K562 (cell line): ENCODE results near the gene ARHGAP26. TPM values are rescaled to one million over a fixed set of nuclear protein-coding genes. Genes with fewer than 3 reads are reported as not detected.

Source experiments
- ATAC-seq: fragments of 200-7000 bp; cut with Tn5 transposase; 3 replicates; pipeline ENCODE4 v1.9.1; 2020; ENCODE audit warnings: moderate library complexity
- BruUV-seq: library from RNA; stranded (reverse); fragments of 400-500 nt; replicated peaks from 2 replicates; lab custom pipeline; 2021; lab: Mats Ljungman, UMichigan
- CTCF ChIA-PET: fragments of 300-600 bp; formaldehyde crosslinking; extraction: SDS; loops from one replicate; lab custom pipeline; 2021; ENCODE audit warnings: low intra/inter-chr PET ratio; lab: Yijun Ruan, JAX
- POLR2A ChIA-PET: fragments of 300-600, 350-650 bp; sonication (Branson Sonifier 250); formaldehyde crosslinking; extraction: SDS; loops from one replicate; lab custom pipeline; 2021; ENCODE audit warnings: antibody characterized with exemption, inconsistent platforms; lab: Yijun Ruan, JAX
- DNase-seq, 4 experiments: peaks; one replicate each; pipeline versions ENCODE4 v3.0.0 to v3.0.0-alpha.2; 2011 to 2018; ENCODE audit warnings: low spot score in 3 of 4, mixed read lengths in 3 of 4; ENCODE audit errors: extremely low read depth in 1 of 4
- FAIRE-seq: peaks from 2 replicates; lab custom pipeline; 2011; peaks lifted over from hg19 to GRCh38; lab: Jason Lieb, UNC
- H2AFZ ChIP-seq: 2 replicates; pipeline ENCODE4 v1.6.0; 2011; ENCODE audit warnings: low read depth, low read length, control low read depth, inconsistent platforms
- H3K27ac ChIP-seq: fragments of 200-600 bp; 3 replicates; pipeline ENCODE4 v1.8.0; 2011; ENCODE audit warnings: low read depth, mild to moderate bottlenecking, control low read depth, inconsistent platforms, low read length, moderate library complexity, mixed read lengths; ENCODE audit errors: extremely low read depth
- H3K27me3 ChIP-seq, 2 experiments: fragments of 300-600 bp in 1 of 2; 2 replicates in 1 of 2; 3 replicates in 1 of 2; pipeline versions ENCODE4 v1.6.0 to v1.8.0; 2011; ENCODE audit warnings: inconsistent platforms in 2 of 2, low read length in 2 of 2, mild to moderate bottlenecking in 1 of 2, mixed read lengths in 1 of 2, moderate library complexity in 1 of 2; ENCODE audit not compliant: control insufficient read depth in 2 of 2, insufficient read depth in 2 of 2
- H3K36me3 ChIP-seq: fragments of 300-600 bp; 3 replicates; pipeline ENCODE4 v1.8.0; 2011; ENCODE audit warnings: mild to moderate bottlenecking, low read length, inconsistent platforms; ENCODE audit not compliant: control insufficient read depth, insufficient read depth
- H3K4me1 ChIP-seq, 2 experiments: fragments of 200-600 bp in 1 of 2; replicated peaks in 1 of 2; 2 replicates in 1 of 2; 3 replicates in 1 of 2; pipeline versions ENCODE4 v1.5.1 to v1.8.0; 2011; ENCODE audit warnings: inconsistent platforms in 2 of 2, low read length in 2 of 2, mild to moderate bottlenecking in 1 of 2, mixed read lengths in 1 of 2, moderate library complexity in 1 of 2; ENCODE audit not compliant: control insufficient read depth in 2 of 2, insufficient read depth in 2 of 2
- H3K4me2 ChIP-seq: 2 replicates; pipeline ENCODE4 v1.6.1; 2011; ENCODE audit warnings: low read length, control low read depth, inconsistent platforms, mixed read lengths; ENCODE audit not compliant: insufficient read depth
- H3K4me3 ChIP-seq: fragments of 200-600 bp; sonication (generic), shearing (Covaris generic); 2 replicates; pipeline ENCODE4 v1.5.1; 2016; ENCODE audit warnings: control low read depth, inconsistent platforms
- H3K79me2 ChIP-seq: fragments of 200-600 bp; 3 replicates; pipeline ENCODE4 v1.8.0; 2011; ENCODE audit warnings: low read length, inconsistent platforms; ENCODE audit not compliant: control insufficient read depth, insufficient read depth
- H3K9ac ChIP-seq, 2 experiments: 2 replicates each; pipeline versions ENCODE4 v1.6.0 to v1.6.1; 2011; ENCODE audit warnings: low read depth in 2 of 2, low read length in 2 of 2, control low read depth in 1 of 2, inconsistent platforms in 1 of 2, mild to moderate bottlenecking in 1 of 2, mixed read lengths in 1 of 2; ENCODE audit not compliant: insufficient read depth in 1 of 2
- H3K9me1 ChIP-seq: one replicate; pipeline ENCODE4 v1.6.0; 2011; ENCODE audit warnings: inconsistent platforms, mild to moderate bottlenecking, low read length, moderate library complexity; ENCODE audit not compliant: control insufficient read depth, insufficient read depth
- H3K9me3 ChIP-seq: replicated peaks from 2 replicates; pipeline ENCODE4 v1.5.1; 2011; ENCODE audit warnings: low read depth, low read length, inconsistent platforms; ENCODE audit not compliant: control insufficient read depth, insufficient read depth
- H4K20me1 ChIP-seq: replicated peaks from 2 replicates; pipeline ENCODE4 v1.6.1; 2011; ENCODE audit warnings: low read length, inconsistent platforms, mixed read lengths; ENCODE audit not compliant: control insufficient read depth, insufficient read depth
- BRCA1 ChIP-seq, 2 experiments: fragments of 450-650 bp in 1 of 2; sonication (generic) in 1 of 2; formaldehyde crosslinking in 1 of 2; IDR thresholded peaks; 2 replicates each; pipeline versions ENCODE4 v1.5.0 to v1.6.1; 2017 to 2020; ENCODE audit warnings: mild to moderate bottlenecking in 1 of 2, missing genetic modification reagents in 1 of 2
- CEBPZ ChIP-seq: fragments of 150-350 bp; IDR thresholded peaks from 2 replicates; pipeline ENCODE4 v1.6.1; 2014; ENCODE audit warnings: low read depth, mild to moderate bottlenecking, low read length, borderline replicate concordance
- HMGXB4 ChIP-seq: sonication (generic); formaldehyde crosslinking; IDR thresholded peaks from 2 replicates; pipeline ENCODE4 v1.8.1; 2023; ENCODE audit warnings: mild to moderate bottlenecking, missing genetic modification reagents
- HNRNPLL ChIP-seq: fragments of 200-400 bp; formaldehyde crosslinking; IDR thresholded peaks from 2 replicates; pipeline ENCODE4 v1.6.1; 2017; ENCODE audit warnings: low read length, low read depth, mild to moderate bottlenecking; ENCODE audit not compliant: poor library complexity, severe bottlenecking
- NR0B1 ChIP-seq: fragments of 450-650 bp; IDR thresholded peaks from one replicate; pipeline ENCODE4 v1.6.1; 2018; ENCODE audit warnings: mild to moderate bottlenecking, moderate library complexity; ENCODE audit not compliant: partially characterized antibody
- SIN3B ChIP-seq: fragments of 450-650 bp; IDR thresholded peaks from 2 replicates; pipeline ENCODE4 v1.6.1; 2017; ENCODE audit warnings: low read depth, mild to moderate bottlenecking, moderate library complexity
- TAF1 ChIP-seq: IDR thresholded peaks from 2 replicates; pipeline ENCODE4 v1.6.1; 2011; ENCODE audit warnings: mild to moderate bottlenecking, low read length, moderate library complexity; ENCODE audit not compliant: insufficient read depth, control insufficient read depth, severe bottlenecking; ENCODE audit errors: extremely low read depth
- TFAP4 ChIP-seq: sonication (generic); formaldehyde crosslinking; IDR thresholded peaks from 2 replicates; pipeline ENCODE4 v1.8.0; 2022; ENCODE audit warnings: missing genetic modification reagents, mild to moderate bottlenecking, moderate library complexity, borderline replicate concordance
- ZNF445 ChIP-seq: fragments of 250-450 bp; sonication (Bioruptor Pico); IDR thresholded peaks from 2 replicates; pipeline ENCODE4 v1.4.0; 2020; ENCODE audit warnings: low read depth, mild to moderate bottlenecking, moderate library complexity
- WGBS: fragments of 100-300 bp; shearing (Covaris generic); methylation state at CpG from one replicate; pipeline ENCODE4 v1.1.6; 2016; ENCODE audit warnings: low coverage, mixed read lengths; ENCODE audit not compliant: insufficient coverage; ENCODE audit errors: missing lambda C conversion rate; 5-methylcytosine and 5-hydroxymethylcytosine counted together
- in situ Hi-C: fragments of 300-500 bp; cut with MboI; formaldehyde crosslinking; loops from 4 replicates; pipeline ENCODE4 v1.15.0; 2018; ENCODE audit warnings: inconsistent platforms, mixed read lengths
- intact Hi-C: fragments of 100-400 bp; cut with micrococcal nuclease; formaldehyde crosslinking; loops from 2 replicates; pipeline ENCODE4 v1.14.2; 2022
- polyA plus RNA-seq, 8 experiments: library from polyadenylated mRNA; depleted of rRNA in 4 of 8; stranded (reverse) in 5 of 8; unstranded in 3 of 8; fragments of >200 nt; fragmentation: Nextera tagmentation in 2 of 8; fragmentation: Illumina TruSeq in 1 of 8; extraction: Ambion mirVana in 2 of 8; extraction: Trizol in 1 of 8; gene quantifications; 2 replicates each; pipeline versions ENCODE4 v1.2.1 to v1.2.3, GENCODE V29; 2011 to 2014; ENCODE audit warnings: inconsistent platforms in 1 of 8, missing spikeins in 1 of 8
- total RNA-seq, 7 experiments: library from RNA; depleted of rRNA in 6 of 7; stranded (reverse); fragments of >200 nt in 6 of 7; fragmentation: Illumina TruSeq in 2 of 7; extraction: Trizol in 2 of 7; gene quantifications; 2 replicates each; pipeline versions ENCODE4 v1.2.1 to v1.2.3, GENCODE V29; 2011 to 2021; ENCODE audit warnings: low replicate concordance in 1 of 7

Gene ARHGAP26
- total and polyA plus RNA-seq, 9 of the 15 experiments (the other 6 are each of a cell fraction or from before 2014, with no cell fraction given), result 0.13 to 1.1 (median 0.55) TPM

- ChIA-PET CTCF (no interaction called here), POLR2A (interaction anchor here (1.0 to 2.2 kb wide), 2 partner anchors 9 to 109 kb away, joined by 3 to 7 read pairs; no protein-coding TSS in a partner anchor)
- intact Hi-C loops (no loop called here), in situ Hi-C loops (no loop called here)
- no peak overlapping the region for H3K4me2 ChIP-seq
- no peaks in the 10 kb centered on the region for H3K9me3 ChIP-seq
- 67% methylated on average over 8 of the region's 8 CpGs for WGBS
- DNase-seq (no peak), ATAC-seq (peak; percentile 13; the same call in 1 of the 3 replicates), FAIRE-seq (no peak)
- no peaks in the 10 kb centered on the region for H4K20me1 ChIP-seq
- peak overlapping the region in 1 of 2 experiments; percentile 27; a peak in 1 of 4 replicates for H3K9ac ChIP-seq
- H3K79me2 ChIP-seq, result no peaks in the 10 kb centered on the region
- BruUV-seq, result no TSS peak
- H3K4me1 ChIP-seq, result peaks cover 0 to 6% of the 10 kb centered on the region in 2 experiments; a peak in 4 of 5 replicates
- H3K9me1 ChIP-seq, result no peaks in the 10 kb centered on the region
- H3K36me3 ChIP-seq, result no peaks in the 10 kb centered on the region
- no peaks in the 10 kb centered on the region for H3K27me3 ChIP-seq
- peak overlapping the region; percentile 52 for H2AFZ ChIP-seq
- no peak overlapping the region for H3K4me3 ChIP-seq
- H3K27ac ChIP-seq, result no peak overlapping the region
- no peak for TF ChIP-seq TAF1
- no peak for TF ChIP-seq CEBPZ
- no peak for TF ChIP-seq BRCA1 (IDR thresholded peaks at IDR 0.05)
- TF ChIP-seq BRCA1 (CRISPR knock-in tag; IDR thresholded peaks at IDR 0.05), result no peak
- TF ChIP-seq HNRNPLL, result no peak
- TF ChIP-seq TFAP4, result no peak
- TF ChIP-seq NR0B1, result no peak
- TF ChIP-seq ZNF445 (CRISPR knock-in tag), result no peak
- TF ChIP-seq HMGXB4 (CRISPR knock-in tag), result no peak
- TF ChIP-seq SIN3B, result no peak
These were observed 459.3 kb downstream of the ARHGAP26 start for GRCh38 chr5:143229426-143229895.
